ENCODE measurements around the gene MAML2.

MAML2 gene

GRCh38 chr11:96091476-96091875, 251.5 kb downstream of the MAML2 start:
- DNase-seq, result no peak

- DNase-seq, result peak; percentile 58
Measured at GRCh38 chr11:96090711-96091110, 252.3 kb downstream of the MAML2 start.

- DNase-seq, result no peak
Measured at GRCh38 chr11:96088914-96089313, 254.1 kb downstream of the MAML2 start.

DNA sequence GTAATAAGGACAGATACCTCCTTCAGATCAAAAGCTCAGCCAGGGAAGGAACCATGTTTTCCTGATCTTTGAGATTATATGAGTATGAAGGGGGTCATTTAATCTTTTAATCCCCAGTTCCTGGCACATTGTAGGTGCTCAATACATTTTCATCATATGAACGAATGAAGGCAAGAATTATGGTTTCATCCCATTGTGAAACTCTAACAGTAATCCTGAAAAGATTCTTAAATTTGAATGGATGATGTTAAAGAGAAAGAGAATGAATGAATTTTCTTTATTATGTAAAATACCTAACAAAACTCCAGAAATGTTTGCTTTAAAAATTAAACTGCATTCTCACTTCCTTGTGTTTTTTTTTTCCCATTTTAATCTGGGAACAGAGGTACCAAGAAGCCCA, 256.9 kb downstream of the MAML2 start:
- DNase-seq, result no peak

DNA sequence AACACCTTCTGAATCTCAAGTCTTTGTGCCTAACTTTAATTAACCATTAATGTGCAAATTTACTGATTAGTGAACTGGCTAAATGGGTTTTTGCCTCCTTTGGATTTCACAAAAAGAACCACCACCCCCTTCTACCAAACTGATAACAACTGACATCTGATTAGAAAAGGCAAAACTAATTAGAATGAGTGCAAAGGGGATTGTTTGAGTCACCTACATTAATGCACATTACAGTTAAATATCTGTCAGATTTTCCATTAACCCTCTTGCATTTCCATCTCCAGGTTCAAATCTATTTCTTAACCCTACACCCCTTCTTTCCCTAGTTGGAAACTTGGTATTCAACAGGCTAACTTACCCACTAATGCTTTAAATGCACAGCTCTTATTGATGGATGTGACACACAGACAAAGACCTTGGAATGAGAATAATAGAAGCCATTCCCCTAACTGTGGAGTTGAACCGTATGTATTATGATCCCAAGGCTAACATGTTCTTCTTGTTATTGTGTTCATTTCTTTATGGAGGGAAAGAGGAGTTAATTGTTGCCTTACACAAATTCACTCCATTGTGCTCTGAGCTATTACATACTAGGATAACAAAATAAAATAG, 257.6 kb downstream of the MAML2 start:
- DNase-seq, result no peak

DNA sequence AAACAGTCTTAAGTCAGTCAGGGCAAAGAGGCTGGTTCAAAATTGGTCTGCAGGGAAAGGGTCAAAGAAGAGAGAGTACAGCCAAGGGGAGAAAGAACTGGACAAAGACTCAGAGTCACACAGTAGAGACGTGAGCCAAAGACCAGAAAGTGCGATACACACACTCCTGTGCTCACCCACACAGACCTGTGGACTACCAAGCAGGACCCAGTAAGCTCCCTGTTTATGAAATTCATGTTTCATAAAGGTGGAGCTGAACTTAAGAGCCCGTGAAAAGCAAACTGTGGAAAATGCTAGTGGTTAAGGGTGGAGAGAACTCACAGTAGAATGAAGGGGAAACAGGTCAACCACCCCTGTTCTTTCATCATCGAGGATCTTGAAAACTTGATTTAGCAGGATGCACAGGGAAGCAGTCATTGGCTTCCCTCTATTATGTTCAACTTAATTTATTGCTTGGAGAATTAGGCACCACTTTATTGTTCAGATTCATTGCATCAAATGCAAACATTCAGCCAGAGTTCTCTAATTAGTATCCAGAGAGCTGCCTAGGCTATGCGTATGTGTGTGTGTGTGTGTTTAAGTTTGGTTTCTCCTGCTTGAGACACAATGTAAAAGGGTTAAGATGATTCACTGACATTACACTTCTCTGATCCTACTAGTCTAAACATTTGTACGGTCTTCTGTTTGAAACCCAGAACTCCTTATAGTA, 258.2 kb downstream of the MAML2 start:
- DNase-seq, result no peak

DNA sequence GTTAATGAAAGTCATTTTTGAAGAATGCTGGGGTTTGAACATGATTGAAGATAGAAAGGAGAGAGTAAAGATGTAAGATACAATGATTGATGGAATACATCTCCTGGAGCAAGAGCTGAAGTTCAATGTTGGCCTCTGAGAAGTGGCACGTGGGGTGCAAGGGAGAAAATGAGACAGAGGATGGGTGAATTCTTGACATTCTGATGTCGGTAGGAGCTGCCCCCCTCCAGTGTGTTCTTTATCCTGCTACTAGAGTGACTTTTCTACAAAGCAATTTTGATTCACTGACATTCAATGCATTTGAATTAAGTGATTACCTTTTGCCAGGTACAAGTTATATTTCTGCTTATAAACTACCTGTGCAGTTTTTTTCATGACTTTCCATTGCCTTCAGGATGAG, 260.1 kb downstream of the MAML2 start:
- DNase-seq, result no peak

DNA sequence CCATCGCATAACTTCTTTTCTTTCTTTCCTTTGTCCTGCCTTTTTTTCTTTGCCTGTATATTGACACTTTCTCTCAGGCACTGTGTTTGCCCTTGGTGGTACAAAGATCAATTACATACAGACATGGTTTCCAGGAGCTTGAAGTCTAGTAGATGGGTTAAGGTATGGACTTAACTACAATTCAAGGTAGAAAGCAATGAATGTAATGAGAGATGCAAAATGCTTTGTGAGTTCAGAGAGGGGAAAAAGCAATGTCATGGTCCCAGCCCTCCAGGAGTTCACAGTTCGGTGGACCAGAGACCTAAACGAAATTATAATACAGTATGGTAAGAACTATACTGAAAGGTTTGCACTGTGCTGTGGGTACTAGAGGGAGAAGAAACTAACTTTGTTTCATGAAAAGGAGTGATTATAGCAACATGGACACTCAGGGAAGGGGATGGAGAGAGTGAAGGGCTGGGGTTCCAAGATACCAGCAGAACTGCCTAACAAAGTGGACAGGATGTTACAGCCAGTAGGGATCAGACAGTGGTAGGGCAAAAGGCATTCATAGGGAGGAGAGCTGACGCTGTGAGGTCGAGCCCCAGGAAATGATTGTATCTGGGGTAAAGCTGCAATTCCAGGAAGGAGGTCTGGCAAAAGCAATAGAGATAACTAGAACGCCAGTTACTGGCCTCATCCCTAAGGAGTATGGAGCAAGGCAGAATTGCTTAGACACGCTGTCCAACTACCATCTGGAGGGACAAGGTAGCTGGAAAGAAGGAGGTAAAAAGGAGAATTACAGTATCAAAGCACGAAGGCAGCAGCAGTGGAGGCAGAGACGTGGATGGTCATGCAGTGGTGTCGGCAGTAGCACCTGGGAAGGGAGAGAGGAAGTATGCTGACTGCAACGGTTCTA, 260.7 kb downstream of the MAML2 start:
- DNase-seq, result peak; percentile 81

GRCh38 chr11:96081561-96081960, 261.4 kb downstream of the MAML2 start:
- DNase-seq, result no peak

GRCh38 chr11:96079691-96080090, 263.3 kb downstream of the MAML2 start:
- DNase-seq, result no peak

GRCh38 chr11:96075532-96075959, 267.4 kb downstream of the MAML2 start:
- no peak for DNase-seq

DNA sequence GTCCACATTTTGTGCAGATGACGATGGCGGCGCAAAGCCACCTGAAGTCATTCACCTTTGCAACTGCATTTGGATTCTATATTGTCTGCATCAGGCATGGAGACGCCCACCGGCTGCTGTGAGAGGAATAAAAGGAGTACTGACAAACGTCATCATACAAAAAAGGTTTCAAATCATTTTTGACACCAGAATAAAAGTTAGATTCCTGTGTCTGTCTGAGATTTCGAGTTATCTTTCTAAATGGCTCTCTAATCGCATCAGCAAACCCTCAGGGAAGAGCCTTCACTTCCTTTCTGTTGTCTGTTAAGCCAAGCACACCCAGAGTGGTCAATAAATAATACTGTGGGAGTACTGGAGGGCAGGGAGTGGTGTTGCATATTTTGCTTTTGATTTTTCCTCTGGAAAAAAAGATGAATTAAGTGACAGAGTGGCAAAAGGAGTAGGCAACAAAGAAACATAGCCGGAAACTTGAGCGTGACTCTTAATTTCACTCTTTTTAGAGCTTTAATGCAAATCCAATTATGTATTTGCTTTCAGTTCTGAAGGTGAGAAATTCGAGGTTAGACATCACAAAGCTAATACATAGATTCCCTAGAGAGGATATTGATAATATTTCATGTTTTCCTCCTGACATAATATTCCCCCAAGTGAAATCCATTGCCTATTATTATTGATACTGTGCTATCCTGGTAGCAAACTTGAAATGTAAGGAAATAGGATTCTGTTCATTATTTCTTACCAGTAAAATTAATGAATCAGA, 268.3 kb downstream of the MAML2 start:
- no peak for DNase-seq

DNA sequence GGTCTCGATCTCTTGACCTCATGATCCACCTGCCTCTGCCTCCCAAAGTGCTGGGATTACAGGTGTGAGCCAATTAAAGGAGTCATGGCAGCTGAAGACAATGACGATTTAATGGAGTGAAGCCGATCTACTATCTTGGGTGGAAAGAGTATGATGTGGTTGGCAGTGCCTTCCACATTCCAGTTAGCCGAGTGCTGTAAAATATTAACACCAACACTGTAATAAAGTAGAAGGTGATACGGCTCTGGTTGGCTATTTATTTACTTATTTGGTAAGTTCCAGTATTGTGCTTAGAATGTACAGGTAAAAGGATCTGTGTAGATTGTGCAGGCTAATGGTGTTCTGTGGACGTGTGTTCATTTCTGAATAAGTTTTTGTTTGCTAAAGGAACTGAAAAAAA, 269.5 kb downstream of the MAML2 start:
- no peak for DNase-seq

- no peak for DNase-seq
Measured at GRCh38 chr11:96072592-96072991, 270.4 kb downstream of the MAML2 start.

- DNase-seq, result no peak
Measured at GRCh38 chr11:96070453-96070852, 272.5 kb downstream of the MAML2 start.

DNA sequence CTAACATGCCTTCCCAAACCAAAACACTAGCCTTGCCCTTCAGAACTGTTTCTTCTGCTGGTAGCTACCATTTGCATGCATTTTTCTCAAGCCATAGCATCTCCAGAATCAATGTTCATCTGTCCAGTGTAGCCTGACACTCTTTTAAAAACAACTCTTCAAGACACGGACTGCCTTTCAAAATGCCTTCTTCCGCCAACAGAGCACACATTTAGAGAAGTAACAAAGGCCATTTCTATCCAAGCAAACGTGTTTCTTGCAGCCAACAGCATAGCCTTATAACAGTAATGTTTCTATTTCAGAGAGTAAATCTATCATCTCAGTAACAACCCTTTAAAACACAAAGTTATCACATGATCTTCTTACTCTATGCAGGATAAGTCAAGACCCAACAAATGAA, 275.8 kb downstream of the MAML2 start:
- no peak for DNase-seq

DNA sequence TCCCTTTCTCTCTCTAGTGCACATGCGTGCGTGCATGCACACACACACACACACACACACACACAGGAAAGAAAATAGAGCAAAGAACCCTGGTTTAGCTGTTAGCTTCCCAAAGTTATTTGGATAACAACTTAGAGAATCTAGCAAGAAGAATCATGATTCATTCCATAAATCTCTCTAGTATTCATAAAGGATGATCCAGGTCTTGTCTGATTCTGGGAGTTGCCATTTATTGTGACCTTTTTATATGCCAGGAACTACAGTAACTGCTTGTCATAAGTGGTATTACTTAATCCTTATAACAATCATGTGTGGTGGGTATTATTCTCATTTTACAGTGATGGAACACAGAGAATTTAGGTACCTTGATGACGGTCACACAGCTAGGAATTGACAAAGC, 277.6 kb downstream of the MAML2 start:
- DNase-seq, result no peak

DNA sequence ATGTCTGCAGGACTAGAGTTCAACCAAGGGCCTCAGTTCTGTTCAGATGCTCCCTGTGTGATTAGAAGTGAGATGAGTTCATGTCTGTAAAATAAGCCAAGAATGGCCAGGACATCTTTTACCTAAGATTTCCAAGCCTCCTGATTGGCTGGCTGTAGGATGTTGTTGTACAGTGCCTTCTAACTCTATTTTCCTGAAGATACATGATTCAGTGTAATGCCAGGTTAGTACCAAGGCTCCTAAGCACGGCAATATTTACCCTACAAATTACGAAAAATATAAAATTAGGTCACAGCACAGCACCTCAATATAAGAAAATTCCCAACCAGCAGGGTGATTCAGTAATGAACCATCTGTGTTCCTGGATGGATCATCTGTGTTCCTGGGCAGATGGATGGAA, 279.1 kb downstream of the MAML2 start:
- no peak for DNase-seq

DNA sequence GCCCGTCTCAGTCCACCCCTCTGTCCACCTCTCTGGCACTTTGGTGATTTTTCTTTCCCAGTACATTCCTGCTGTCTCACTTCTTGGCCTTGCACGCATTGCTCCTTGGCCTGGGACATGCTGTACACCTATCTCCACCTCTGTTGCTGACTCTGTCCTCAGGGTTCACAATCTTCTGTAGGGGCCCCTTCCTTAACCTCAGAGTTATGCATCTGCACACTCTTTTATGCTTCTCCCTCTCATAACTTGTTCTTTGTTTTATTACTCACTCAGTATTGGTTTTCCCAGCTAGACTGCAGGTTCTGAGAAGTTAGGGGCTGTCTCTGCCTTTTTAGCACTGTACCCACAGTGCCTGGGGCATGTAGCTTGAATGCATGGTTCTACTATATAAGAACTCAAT, 279.9 kb downstream of the MAML2 start:
- no peak for DNase-seq

DNA sequence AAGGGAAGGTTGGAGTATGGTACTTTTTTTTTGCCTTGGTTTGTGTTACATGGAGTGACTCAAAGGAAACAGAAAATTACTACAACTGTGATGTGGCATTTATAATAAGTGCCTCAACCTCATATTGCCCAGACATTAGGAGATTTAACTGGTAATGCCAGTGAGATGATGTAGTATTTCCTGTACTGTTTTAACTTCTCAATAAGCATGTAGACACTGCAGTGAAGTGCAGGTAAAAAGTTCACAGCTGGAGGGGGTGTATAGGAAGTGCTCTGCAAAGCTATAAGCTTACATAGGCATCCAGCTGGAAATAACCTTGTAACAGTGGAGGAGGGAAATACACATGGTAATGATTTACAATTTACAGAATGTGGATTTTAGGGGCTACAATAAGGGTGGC, 280.9 kb downstream of the MAML2 start:
- no peak for DNase-seq

DNA sequence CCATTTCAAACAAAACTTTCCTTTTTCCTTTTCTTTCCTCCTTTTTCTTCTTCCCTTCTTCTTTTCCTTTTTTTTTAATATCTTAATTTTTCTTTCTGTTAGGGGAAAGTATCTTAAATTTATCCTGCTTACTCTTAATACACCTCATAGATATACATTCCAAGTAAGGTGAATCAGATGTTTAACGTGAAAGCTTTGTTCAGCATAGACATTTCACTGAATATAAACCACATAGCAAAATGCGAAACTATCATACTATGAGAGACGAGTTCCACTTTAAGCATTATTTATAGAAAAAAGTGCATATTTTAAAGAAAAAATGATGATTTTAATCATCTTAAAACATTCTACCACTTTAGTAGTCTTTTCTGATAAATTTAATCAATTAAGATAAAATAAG, 281.3 kb downstream of the MAML2 start:
- no peak for DNase-seq

- no peak for DNase-seq
Measured at GRCh38 chr11:96061069-96061468, 281.9 kb downstream of the MAML2 start.

DNA sequence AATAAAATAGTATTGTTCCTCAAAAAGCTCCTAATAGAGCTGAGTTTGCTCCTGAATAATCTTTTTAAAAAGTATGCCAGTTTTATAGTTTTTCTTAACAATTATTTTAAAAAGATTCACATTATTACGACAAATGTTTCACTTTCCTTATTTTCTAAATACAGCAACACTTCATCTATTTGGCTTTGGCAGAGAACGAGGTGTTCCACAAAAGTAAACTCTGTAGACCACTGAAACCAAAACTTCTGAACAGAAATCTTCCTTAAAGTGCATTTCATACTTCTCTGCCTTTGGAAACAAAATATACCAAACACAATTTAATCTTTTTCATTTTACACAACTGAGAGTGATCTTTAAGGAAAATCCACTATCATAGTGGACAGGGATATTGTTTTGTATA, 285.5 kb downstream of the MAML2 start:
- no peak for DNase-seq

Data from islet precursor cell (in vitro differentiated cells).